ENCODE data around the gene TMSB4X.

DNA sequence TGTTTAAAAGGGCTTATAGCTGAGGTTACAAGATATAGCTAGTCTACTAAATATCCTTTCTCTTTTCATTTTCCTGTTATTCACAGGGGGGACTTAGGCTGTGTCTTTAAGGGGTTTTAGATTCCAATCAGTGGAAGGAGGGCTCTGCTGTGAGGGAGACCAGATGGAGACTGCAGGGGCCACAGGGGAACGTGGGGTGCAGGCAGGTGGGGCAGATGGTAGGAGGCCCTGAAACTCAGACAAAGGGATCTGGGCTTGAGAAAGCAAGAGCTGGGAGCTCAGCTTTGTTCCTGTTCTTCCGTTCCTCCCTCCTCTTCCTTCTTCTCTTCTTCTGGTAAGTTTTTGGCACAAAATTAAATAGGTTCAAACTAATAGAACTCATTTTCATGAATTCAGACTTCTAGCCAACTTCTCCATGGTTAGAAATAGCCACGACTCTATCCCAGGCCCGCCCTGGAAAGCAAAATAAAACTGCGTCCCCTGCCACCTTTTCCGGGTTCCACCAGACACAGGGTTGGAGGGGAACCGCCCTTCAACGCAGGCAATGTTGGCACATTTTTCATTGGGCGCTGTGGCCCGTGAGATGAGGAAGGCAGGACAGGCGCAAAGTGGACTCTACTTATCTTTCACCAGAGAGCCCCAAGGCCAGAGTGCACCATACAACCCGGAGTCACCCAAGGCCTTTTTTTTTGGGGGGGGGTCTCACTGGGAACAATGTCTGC lies 3.5 kb upstream of the TMSB4X start:
- TF ChIP-seq, protein P1, sequence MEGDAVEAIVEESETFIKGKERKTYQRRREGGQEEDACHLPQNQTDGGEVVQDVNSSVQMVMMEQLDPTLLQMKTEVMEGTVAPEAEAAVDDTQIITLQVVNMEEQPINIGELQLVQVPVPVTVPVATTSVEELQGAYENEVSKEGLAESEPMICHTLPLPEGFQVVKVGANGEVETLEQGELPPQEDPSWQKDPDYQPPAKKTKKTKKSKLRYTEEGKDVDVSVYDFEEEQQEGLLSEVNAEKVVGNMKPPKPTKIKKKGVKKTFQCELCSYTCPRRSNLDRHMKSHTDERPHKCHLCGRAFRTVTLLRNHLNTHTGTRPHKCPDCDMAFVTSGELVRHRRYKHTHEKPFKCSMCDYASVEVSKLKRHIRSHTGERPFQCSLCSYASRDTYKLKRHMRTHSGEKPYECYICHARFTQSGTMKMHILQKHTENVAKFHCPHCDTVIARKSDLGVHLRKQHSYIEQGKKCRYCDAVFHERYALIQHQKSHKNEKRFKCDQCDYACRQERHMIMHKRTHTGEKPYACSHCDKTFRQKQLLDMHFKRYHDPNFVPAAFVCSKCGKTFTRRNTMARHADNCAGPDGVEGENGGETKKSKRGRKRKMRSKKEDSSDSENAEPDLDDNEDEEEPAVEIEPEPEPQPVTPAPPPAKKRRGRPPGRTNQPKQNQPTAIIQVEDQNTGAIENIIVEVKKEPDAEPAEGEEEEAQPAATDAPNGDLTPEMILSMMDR (IDR thresholded peaks at IDR 0.05): no peak
- TF ChIP-seq EP300 (IDR thresholded peaks at IDR 0.05) (no peak), POLR2A (IDR thresholded peaks at IDR 0.05; ENCODE audit: low read depth) (no peak), POLR2AphosphoS5 (IDR thresholded peaks at IDR 0.05) (peak; percentile 23 to 41)
